C4-2B (cell line): ENCODE measurements around the gene ANKRD12.

Experiments used
- H3K27ac ChIP-seq: fragments of 450-650 bp; 2 replicates; pipeline ENCODE4 v1.5.1; 2017
- ZFX ChIP-seq: fragments of 450-650 bp; IDR thresholded peaks from 2 replicates; pipeline ENCODE4 v1.6.1; 2017
- TF ChIP-seq, protein P1 (sequence below): fragments of 450-650 bp; conservative IDR thresholded peaks from 2 replicates; pipeline ENCODE4 v1.5.1; 2017; ENCODE audit warnings: mild to moderate bottlenecking

ANKRD12 gene

GRCh38 chr18:9334973-9335696 is 198.6 kb downstream of the ANKRD12 start:
- H3K27ac ChIP-seq: peak overlapping the region; percentile 55
- peak; percentile 95 for TF ChIP-seq ZFX
- TF ChIP-seq, protein P1, sequence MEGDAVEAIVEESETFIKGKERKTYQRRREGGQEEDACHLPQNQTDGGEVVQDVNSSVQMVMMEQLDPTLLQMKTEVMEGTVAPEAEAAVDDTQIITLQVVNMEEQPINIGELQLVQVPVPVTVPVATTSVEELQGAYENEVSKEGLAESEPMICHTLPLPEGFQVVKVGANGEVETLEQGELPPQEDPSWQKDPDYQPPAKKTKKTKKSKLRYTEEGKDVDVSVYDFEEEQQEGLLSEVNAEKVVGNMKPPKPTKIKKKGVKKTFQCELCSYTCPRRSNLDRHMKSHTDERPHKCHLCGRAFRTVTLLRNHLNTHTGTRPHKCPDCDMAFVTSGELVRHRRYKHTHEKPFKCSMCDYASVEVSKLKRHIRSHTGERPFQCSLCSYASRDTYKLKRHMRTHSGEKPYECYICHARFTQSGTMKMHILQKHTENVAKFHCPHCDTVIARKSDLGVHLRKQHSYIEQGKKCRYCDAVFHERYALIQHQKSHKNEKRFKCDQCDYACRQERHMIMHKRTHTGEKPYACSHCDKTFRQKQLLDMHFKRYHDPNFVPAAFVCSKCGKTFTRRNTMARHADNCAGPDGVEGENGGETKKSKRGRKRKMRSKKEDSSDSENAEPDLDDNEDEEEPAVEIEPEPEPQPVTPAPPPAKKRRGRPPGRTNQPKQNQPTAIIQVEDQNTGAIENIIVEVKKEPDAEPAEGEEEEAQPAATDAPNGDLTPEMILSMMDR: 0 out of 2 replicates have a peak, but pooled peaks have one; percentile 22
